ENCODE results near the gene ABCB9.

ABCB9 gene

GRCh38 chr12:123006977-123007376 is 40.7 kb upstream of the ABCB9 start:
- ChIA-PET CTCF (interaction anchor here (1.1 kb wide), 1 partner anchor 31 kb away, joined by 3 read pairs; the partner anchor contains the start of gene OGFOD2), POLR2A (interaction anchor here (2.3 kb wide), 1 partner anchor 226 kb away, joined by 8 read pairs; the partner anchor contains the start of genes MPHOSPH9 and MTRFR)
- no peak overlapping the region for H3K4me3 ChIP-seq (ENCODE audit: low read depth, low read length)
- DNase-seq (ENCODE audit: low read depth, low spot score) = no peak
- TF ChIP-seq CTCF (IDR thresholded peaks at IDR 0.05; ENCODE audit: insufficient read depth, low read length, missing control alignments) = no peak

DNA sequence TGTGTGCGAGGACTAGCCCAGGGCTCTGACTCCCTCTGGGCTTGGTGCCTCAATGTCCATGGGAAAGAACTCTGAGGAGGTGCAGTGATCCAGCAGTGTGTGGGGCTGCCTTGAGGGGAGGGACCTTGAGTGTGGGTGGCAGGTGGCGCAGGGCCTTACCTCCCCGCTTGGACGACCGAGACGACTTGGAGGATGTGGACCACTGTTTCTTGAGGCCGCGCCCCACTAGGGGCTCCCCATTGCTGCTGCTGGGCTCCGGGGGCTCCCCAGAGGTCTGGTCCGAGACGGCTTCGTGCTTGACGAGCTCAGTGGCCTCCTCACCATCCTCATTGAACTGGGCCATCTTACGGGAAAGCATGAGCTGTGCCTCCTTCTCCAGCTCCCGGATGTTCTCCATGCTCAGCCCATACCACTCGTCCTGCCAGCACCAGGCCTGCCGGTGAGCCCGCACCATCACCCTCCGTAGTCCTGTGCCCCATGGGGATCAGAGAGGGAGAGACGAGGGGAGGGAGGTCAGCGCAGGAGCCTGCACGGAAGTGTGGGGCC is 38.9 kb upstream of the ABCB9 start:
- POLR2A ChIA-PET = no interaction called here
- TF ChIP-seq CTCF (IDR thresholded peaks at IDR 0.05; ENCODE audit: insufficient read depth, low read length, missing control alignments) = no peak

DNA sequence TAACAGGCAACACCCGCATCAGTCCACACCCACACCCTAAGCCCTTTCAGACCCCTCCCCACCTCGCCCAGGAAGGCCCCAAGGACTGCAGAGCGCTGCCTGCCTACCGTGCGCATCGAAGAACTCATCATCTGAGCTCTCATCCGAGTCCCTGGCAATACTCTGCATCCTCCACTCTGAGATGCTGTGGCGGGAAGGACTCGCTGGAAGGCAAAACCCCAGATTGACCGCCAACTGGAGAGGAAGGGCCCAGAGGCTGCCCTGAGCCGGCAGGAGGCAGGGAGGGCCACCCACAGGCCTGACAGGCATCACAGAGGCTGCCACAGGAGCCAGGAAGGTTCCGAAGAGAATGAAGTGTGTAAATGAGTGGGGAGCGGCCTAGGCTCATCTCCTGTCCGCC is 38.0 kb upstream of the ABCB9 start:
- TF ChIP-seq CTCF (IDR thresholded peaks at IDR 0.05; ENCODE audit: insufficient read depth, low read length, missing control alignments) = no peak
- CTCF ChIA-PET = no interaction called here
- POLR2A ChIA-PET = no interaction called here
- no peak overlapping the region for H3K4me3 ChIP-seq (ENCODE audit: low read depth, low read length)
- no peak for DNase-seq (ENCODE audit: low read depth, low spot score)

More for the DNA sequence above, 38.9 kb upstream of the ABCB9 start:
- DNase-seq (ENCODE audit: low read depth, low spot score) = no peak
- CTCF ChIA-PET = interaction anchor here (0.9 to 1.3 kb wide), 2 partner anchors 229 to 233 kb away, joined by 4 read pairs; no protein-coding TSS in a partner anchor
- H3K4me3 ChIP-seq (ENCODE audit: low read depth, low read length) = no peak overlapping the region

DNA sequence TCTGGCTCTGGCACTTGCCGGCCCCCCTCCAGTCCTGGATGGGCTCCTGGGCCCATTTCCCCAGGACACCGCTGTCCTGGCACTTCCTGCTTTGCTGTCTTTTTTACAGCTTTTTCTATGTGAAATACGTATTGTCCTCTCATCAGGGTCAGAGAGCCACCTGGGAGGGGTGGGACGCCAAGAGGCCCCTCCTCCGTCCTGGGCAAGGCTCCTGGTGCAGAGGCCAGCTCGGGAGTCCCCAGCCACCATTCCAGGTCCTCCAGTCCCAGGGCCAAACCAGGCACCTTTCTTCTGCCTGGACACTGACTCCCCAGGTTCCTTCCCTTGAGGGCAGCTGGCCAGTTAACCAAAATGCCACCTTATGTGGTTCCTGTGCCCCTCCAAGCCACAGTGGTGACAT is 37.0 kb upstream of the ABCB9 start:
- TF ChIP-seq CTCF (IDR thresholded peaks at IDR 0.05; ENCODE audit: insufficient read depth, low read length, missing control alignments) = no peak
- ChIA-PET POLR2A (no interaction called here), CTCF (interaction anchor here (0.7 kb wide), 1 partner anchor 209 kb away, joined by 3 read pairs; no protein-coding TSS in a partner anchor)
- no peak overlapping the region for H3K4me3 ChIP-seq (ENCODE audit: low read depth, low read length)
- DNase-seq (ENCODE audit: low read depth, low spot score) = no peak

DNA sequence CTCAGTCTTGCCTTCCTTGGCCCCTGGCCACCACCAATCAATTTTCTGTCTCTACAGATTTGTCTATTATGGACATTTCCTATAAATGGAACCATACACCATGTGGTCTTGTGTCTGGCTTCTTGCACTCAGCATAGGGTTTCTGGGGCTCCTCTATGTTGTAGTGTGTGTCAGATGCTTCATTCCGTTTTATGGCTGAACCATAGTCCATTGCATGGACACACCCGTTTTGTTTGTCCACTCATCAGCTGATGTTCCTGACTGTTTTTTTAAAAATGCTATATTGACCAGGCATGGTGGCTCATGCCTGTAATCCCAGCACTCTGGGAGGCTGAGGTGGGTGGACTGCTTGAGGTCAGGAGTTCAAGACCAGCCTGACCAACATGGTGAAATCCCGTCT is 35.2 kb upstream of the ABCB9 start:
- DNase-seq (ENCODE audit: low read depth, low spot score) = no peak
- no peak for TF ChIP-seq CTCF (IDR thresholded peaks at IDR 0.05; ENCODE audit: insufficient read depth, low read length, missing control alignments)
- H3K4me3 ChIP-seq (ENCODE audit: low read depth, low read length) = no peak overlapping the region
- ChIA-PET POLR2A (interaction anchor here (0.9 kb wide), 1 partner anchor 149 kb away, joined by 3 read pairs; the partner anchor contains the start of gene PITPNM2), CTCF (no interaction called here)

- H3K4me3 ChIP-seq (ENCODE audit: low read depth, low read length) = no peak overlapping the region
- no peak for TF ChIP-seq CTCF (IDR thresholded peaks at IDR 0.05; ENCODE audit: insufficient read depth, low read length, missing control alignments)
- ChIA-PET POLR2A (no interaction called here), CTCF (interaction anchor here (1.1 kb wide), 1 partner anchor 237 kb away, joined by 3 read pairs; no protein-coding TSS in a partner anchor)
- no peak for DNase-seq (ENCODE audit: low read depth, low spot score)
Observed at GRCh38 chr12:123000578-123000977, 34.3 kb upstream of the ABCB9 start.

Data from AG04449 (cell line).